PC-9 (cell line): Measurements from ENCODE around the gene CHRNE.

ENCODE experiments used
- EZH2 ChIP-seq: fragments of 200-600 bp; sonication (generic); IDR thresholded peaks from 2 replicates; pipeline ENCODE4 v1.8.0; 2017; ENCODE audit warnings: antibody characterized with exemption, low read depth
- TF ChIP-seq, protein P1 (sequence below): fragments of 200-600 bp; sonication (generic); conservative IDR thresholded peaks from 2 replicates; pipeline ENCODE4 v1.6.1; 2017; ENCODE audit warnings: mixed run types, antibody characterized with exemption, mild to moderate bottlenecking, moderate library complexity

DNA sequence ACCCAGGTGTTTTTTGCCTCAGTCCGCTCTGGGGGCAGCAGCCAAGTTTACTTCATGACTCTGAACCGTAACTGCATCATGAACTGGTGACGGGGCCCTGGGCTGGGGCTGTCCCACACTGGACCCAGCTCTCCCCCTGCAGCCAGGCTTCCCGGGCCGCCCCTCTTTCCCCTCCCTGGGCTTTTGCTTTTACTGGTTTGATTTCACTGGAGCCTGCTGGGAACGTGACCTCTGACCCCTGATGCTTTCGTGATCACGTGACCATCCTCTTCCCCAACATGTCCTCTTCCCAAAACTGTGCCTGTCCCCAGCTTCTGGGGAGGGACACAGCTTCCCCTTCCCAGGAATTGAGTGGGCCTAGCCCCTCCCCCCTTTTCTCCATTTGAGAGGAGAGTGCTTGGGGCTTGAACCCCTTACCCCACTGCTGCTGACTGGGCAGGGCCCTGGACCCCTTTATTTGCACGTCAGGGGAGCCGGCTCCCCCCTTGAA is 5.7 kb downstream of the CHRNE start:
- TF ChIP-seq EZH2 = no peak
- TF ChIP-seq, protein P1, sequence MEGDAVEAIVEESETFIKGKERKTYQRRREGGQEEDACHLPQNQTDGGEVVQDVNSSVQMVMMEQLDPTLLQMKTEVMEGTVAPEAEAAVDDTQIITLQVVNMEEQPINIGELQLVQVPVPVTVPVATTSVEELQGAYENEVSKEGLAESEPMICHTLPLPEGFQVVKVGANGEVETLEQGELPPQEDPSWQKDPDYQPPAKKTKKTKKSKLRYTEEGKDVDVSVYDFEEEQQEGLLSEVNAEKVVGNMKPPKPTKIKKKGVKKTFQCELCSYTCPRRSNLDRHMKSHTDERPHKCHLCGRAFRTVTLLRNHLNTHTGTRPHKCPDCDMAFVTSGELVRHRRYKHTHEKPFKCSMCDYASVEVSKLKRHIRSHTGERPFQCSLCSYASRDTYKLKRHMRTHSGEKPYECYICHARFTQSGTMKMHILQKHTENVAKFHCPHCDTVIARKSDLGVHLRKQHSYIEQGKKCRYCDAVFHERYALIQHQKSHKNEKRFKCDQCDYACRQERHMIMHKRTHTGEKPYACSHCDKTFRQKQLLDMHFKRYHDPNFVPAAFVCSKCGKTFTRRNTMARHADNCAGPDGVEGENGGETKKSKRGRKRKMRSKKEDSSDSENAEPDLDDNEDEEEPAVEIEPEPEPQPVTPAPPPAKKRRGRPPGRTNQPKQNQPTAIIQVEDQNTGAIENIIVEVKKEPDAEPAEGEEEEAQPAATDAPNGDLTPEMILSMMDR = no peak
